Measurements from ENCODE around the gene AMPD2.

The AMPD2 gene

DNA sequence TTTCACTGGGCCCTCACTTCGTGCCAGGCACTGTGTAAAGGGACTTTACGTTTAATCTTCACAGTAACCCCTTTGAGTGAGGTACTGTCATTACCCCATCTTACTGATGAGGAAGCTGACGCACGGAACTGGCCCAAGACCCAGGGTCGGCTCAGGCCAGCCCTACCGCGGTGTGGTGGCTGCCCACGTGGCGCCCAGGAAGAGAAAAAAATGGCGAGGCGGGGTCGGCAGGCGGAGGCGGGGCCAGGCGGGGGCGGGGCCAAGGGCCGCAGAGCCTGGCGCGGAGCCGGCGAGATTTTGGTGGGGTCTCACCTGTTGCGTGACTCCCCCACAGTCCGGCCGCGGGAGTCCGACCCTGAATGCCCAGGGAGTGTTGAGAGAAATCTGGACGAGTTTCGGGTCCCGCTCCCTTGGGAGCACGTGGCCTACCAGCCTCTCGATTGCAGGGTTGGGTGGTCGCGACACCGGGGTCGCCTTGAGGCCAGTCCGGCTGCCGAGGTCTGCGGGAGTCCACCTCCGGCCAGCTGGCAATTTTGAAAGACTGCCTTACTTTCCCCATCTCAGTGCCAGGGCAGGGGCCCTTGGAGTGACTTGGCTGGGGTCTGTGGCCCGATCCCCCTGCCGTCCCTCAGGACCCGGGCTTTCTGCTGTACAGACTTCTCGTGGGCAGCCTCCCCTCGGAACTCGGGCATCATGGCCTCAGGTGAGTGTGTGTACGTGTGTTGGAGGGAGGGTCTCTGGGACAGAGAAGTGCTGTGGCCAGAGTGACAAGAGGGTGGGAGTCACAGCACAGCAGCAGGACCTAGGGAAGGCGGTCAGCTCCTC is at the start of gene AMPD2, which contains the start of gene GNAT2:
Gene AMPD2, plus strand, starts transcription at position 262 of the 825 bp plus-strand sequence. CDS start 1,339 bp downstream, outside the sequence.
Gene GNAT2, minus strand, starts transcription at position 41 of the 825 bp plus-strand sequence. CDS start 6,746 bp downstream, outside the sequence.
- TF ChIP-seq CTCF (IDR thresholded peaks at IDR 0.05; ENCODE audit: low read depth, low read length), result no peak
- DNase-seq (ENCODE audit: low read depth, low spot score), result peak; percentile 70

GRCh38 chr1:109570414-109570813 is 49.2 kb upstream of the AMPD2 start:
- in situ Hi-C loops (cut with HindIII; ENCODE audit: low sequenced_read_pairs), result no loop called here
- no peak for TF ChIP-seq CTCF (IDR thresholded peaks at IDR 0.05; ENCODE audit: low read depth, low read length)
- H3K4me3 ChIP-seq (ENCODE audit: low read depth, low read length), result no peak overlapping the region
- DNase-seq (ENCODE audit: low read depth, low spot score), result no peak

More for the DNA sequence above, at the start of gene AMPD2, which contains the start of gene GNAT2:
- in situ Hi-C loops (cut with HindIII; ENCODE audit: low sequenced_read_pairs), result no loop called here
- peak within 1 kb of the TSS; percentile 83 for H3K4me3 ChIP-seq (ENCODE audit: low read depth, low read length)

DNA sequence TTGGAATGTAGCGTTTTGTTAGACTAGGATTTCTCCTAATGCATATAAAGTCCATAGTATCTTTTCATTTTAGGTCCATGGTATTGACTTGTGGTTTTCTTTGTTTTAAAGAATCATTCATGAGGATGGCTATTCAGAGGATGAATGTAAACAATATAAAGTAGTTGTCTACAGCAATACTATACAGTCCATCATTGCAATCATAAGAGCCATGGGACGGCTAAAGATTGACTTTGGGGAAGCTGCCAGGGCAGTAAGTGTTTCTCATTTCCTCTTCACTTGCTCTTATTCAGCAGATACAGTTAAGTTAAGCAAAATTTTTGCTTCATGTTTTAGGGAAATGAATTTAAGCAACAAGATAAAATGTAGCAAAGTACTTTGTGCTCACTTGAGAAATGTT is 45.9 kb upstream of the AMPD2 start:
- no peak for DNase-seq (ENCODE audit: low read depth, low spot score)
- no peak overlapping the region for H3K4me3 ChIP-seq (ENCODE audit: low read depth, low read length)
- TF ChIP-seq CTCF (IDR thresholded peaks at IDR 0.05; ENCODE audit: low read depth, low read length), result no peak
- in situ Hi-C loops (cut with HindIII; ENCODE audit: low sequenced_read_pairs), result no loop called here

- TF ChIP-seq CTCF (IDR thresholded peaks at IDR 0.05; ENCODE audit: low read depth, low read length), result no peak
- in situ Hi-C loops (cut with HindIII; ENCODE audit: low sequenced_read_pairs), result no loop called here
- H3K4me3 ChIP-seq (ENCODE audit: low read depth, low read length), result no peak overlapping the region
- DNase-seq (ENCODE audit: low read depth, low spot score), result peak; percentile 28
Observed at GRCh38 chr1:109578947-109579443, 40.6 kb upstream of the AMPD2 start.

GRCh38 chr1:109579491-109579890 is 40.1 kb upstream of the AMPD2 start:
- DNase-seq (ENCODE audit: low read depth, low spot score), result peak; percentile 67
- no peak for TF ChIP-seq CTCF (IDR thresholded peaks at IDR 0.05; ENCODE audit: low read depth, low read length)
- H3K4me3 ChIP-seq (ENCODE audit: low read depth, low read length), result no peak overlapping the region
- in situ Hi-C loops (cut with HindIII; ENCODE audit: low sequenced_read_pairs), result no loop called here

DNA sequence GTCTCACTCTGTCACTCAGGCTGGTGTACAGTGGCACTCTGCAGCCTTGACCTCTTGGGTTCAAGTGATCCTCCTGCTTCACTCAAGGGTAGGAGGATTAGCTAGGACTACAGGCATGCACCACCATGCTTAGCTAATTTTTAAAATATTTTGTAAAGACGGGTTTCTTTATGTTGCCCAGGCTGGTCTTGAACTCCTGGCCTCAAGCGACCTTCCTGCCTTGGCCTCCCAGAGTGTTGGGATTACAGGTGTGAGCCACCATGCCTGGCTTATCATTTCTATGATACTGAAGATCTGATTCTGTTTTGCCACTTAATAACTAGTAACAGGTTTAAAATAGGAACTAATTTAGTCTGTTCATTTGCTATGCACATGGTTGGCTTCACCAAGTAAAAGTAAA is 37.6 kb upstream of the AMPD2 start:
- in situ Hi-C loops (cut with HindIII; ENCODE audit: low sequenced_read_pairs), result no loop called here
- H3K4me3 ChIP-seq (ENCODE audit: low read depth, low read length), result no peak overlapping the region
- no peak for DNase-seq (ENCODE audit: low read depth, low spot score)
- no peak for TF ChIP-seq CTCF (IDR thresholded peaks at IDR 0.05; ENCODE audit: low read depth, low read length)
